Measurements from ENCODE around the gene PCDHA7.
A peak's percentile ranks its signal among the peaks of the same experiment; 100 is the strongest.
"Not testable (repeated sequence)": the region's sequence is repeated elsewhere in the genome, so short reads cannot be mapped to it uniquely, and the experiment has no call there.

PCDHA7 gene, protein sequence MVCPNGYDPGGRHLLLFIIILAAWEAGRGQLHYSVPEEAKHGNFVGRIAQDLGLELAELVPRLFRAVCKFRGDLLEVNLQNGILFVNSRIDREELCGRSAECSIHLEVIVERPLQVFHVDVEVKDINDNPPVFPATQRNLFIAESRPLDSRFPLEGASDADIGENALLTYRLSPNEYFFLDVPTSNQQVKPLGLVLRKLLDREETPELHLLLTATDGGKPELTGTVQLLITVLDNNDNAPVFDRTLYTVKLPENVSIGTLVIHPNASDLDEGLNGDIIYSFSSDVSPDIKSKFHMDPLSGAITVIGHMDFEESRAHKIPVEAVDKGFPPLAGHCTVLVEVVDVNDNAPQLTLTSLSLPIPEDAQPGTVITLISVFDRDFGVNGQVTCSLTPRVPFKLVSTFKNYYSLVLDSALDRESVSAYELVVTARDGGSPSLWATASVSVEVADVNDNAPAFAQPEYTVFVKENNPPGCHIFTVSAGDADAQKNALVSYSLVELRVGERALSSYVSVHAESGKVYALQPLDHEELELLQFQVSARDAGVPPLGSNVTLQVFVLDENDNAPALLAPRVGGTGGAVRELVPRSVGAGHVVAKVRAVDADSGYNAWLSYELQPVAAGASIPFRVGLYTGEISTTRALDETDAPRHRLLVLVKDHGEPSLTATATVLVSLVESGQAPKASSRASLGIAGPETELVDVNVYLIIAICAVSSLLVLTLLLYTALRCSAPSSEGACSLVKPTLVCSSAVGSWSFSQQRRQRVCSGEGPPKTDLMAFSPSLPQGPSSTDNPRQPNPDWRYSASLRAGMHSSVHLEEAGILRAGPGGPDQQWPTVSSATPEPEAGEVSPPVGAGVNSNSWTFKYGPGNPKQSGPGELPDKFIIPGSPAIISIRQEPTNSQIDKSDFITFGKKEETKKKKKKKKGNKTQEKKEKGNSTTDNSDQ

GRCh38 chr5:140833993-140834392 is at the start of gene PCDHA7:
TSS of gene PCDHA7 (plus strand) at chr5:140834269. CDS start at chr5:140834384, 115 bp downstream.
- no peak for DNase-seq

- no peak for DNase-seq
Observed at GRCh38 chr5:140785905-140786686, 48.0 kb upstream of the PCDHA7 start, which contains the start of gene PCDHA1. TSS of gene PCDHA1 (plus strand) at chr5:140786140.

DNA sequence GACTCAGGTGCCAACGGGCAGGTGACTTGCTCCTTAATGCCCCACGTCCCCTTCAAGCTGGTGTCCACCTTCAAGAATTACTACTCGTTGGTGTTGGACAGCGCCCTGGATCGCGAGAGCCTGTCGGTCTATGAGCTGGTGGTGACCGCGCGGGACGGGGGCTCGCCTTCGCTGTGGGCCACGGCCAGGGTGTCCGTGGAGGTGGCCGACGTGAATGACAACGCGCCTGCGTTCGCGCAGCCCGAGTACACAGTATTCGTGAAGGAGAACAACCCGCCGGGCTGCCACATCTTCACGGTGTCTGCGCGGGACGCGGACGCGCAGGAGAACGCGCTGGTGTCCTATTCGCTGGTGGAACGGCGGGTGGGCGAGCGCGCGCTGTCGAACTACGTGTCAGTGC is 46.6 kb upstream of the PCDHA7 start:
- DNase-seq, result not testable (repeated sequence)

GRCh38 chr5:140787849-140788504 is 46.1 kb upstream of the PCDHA7 start:
- DNase-seq, result not testable (repeated sequence)

DNA sequence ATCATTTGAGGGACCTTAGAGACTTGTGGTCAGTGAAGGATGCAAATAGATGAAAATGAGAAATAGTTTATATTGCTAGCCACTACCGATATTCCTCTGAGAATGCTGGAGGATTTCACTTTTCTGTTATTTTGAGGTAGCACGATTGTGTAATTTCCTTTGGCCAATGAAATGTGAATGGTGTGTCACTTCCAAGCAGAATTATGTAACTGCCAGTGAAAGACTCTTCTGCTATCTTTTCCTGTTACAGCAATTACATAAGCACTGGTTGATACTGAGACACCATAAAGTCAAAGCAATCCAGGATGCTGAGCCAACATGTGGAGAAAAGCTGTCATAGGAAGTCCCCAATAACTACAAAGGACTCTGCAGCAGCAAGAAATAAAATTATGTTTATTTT is 43.0 kb upstream of the PCDHA7 start:
- no peak for DNase-seq

- DNase-seq, result peak; percentile 37 to 42
Observed at GRCh38 chr5:140794595-140795258, 39.3 kb upstream of the PCDHA7 start, which contains the start of gene PCDHA2. TSS of gene PCDHA2 (plus strand) at chr5:140794852.

- peak; percentile 36 to 53 for DNase-seq
Observed at GRCh38 chr5:140795259-140795641, 38.8 kb upstream of the PCDHA7 start.

DNA sequence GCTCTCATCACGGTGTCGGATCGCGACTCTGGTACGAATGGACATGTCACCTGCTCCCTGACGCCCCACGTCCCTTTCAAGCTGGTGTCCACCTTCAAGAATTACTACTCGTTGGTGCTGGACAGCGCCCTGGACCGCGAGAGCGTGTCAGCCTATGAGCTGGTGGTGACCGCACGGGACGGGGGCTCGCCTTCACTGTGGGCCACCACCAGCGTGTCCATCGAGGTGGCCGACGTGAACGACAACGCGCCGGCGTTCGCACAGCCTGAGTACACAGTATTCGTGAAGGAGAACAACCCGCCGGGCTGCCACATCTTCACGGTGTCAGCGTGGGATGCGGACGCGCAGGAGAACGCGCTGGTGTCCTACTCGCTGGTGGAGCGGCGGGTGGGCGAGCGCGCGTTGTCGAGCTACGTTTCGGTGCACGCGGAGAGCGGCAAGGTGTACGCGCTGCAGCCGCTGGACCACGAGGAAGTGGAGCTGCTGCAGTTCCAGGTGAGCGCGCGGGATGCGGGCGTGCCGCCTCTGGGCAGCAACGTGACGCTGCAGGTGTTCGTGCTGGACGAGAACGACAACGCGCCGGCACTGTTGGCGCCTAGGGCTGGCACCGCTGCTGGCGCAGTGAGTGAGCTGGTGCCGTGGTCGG is 37.9 kb upstream of the PCDHA7 start:
- not testable (repeated sequence) for DNase-seq

- DNase-seq, result no peak
Observed at GRCh38 chr5:140796718-140797095, 37.4 kb upstream of the PCDHA7 start.

- no peak for DNase-seq
Observed at GRCh38 chr5:140800816-140801493, 33.1 kb upstream of the PCDHA7 start, which contains the start of gene PCDHA3. TSS of gene PCDHA3 (plus strand) at chr5:140801057.

- DNase-seq, result no peak
Observed at GRCh38 chr5:140801494-140801841, 32.6 kb upstream of the PCDHA7 start.

- not testable (repeated sequence) for DNase-seq
Observed at GRCh38 chr5:140802381-140802780, 31.7 kb upstream of the PCDHA7 start.

DNA sequence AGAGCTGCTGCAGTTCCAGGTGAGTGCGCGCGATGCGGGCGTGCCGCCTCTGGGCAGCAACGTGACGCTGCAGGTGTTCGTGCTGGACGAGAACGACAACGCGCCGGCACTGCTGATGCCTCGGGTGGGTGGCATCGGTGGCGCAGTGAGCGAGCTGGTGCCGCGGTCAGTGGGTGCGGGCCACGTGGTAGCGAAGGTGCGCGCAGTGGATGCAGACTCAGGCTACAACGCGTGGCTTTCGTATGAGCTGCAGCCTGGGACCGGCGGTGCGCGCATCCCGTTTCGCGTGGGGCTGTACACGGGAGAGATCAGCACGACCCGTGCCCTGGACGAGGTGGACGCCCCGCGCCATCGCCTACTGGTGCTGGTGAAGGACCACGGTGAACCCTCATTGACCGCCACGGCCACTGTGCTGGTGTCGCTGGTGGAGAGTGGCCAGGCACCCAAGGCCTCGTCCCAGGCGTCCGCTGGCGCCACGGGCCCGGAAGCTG is 31.2 kb upstream of the PCDHA7 start:
- no peak for DNase-seq

DNA sequence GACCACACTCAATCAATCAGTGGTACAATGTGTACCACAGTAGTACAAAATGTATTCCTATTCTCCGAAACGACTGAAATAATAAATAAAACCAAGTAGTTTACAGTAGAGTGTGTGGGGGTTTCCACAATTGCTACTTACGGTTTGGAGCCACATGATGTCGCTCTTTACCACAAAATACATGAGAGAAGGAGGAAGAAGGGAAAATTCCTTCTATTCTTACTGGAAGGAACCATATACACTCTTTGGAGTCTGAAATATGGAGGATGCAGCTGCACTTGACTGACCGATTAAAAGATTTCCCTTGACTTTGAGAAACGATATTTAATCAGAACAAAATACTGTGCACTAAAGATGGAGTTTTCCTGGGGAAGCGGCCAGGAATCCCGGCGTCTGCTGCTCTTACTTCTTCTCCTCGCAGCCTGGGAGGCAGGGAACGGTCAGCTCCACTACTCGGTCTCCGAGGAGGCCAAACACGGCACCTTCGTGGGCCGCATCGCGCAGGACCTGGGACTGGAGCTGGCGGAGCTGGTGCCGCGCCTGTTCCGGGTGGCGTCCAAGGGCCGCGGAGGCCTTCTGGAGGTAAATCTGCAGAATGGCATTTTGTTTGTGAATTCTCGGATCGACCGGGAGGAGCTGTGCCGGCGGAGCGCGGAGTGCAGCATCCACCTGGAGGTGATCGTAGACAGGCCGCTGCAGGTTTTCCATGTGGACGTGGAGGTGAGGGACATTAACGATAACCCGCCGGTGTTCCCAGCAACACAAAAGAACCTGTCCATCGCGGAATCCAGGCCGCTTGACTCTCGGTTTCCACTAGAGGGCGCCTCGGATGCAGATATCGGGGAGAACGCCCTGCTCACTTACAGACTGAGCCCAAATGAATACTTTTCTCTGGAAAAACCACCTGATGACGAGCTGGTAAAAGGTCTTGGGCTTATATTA is 27.0 kb upstream of the PCDHA7 start, which contains the start of gene PCDHA4:
Gene PCDHA4 (plus strand): TSS at position 235 of the 942 bp plus-strand sequence.
- DNase-seq, result no peak

GRCh38 chr5:140808241-140808888 is 25.7 kb upstream of the PCDHA7 start:
- not testable (repeated sequence) for DNase-seq

DNA sequence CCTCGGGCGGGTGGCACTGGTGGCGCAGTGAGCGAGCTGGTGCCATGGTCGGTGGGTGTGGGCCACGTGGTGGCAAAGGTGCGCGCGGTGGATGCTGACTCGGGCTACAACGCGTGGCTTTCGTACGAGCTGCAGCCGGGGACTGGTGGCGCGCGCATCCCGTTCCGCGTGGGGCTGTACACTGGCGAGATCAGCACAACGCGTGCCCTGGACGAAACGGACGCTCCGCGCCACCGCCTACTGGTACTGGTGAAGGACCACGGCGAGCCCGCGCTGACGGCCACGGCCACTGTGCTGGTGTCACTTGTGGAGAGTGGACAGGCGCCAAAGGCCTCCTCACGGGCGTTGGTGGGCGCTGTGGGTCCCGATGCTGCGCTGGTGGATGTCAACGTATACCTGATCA is 25.2 kb upstream of the PCDHA7 start:
- DNase-seq, result no peak

DNA sequence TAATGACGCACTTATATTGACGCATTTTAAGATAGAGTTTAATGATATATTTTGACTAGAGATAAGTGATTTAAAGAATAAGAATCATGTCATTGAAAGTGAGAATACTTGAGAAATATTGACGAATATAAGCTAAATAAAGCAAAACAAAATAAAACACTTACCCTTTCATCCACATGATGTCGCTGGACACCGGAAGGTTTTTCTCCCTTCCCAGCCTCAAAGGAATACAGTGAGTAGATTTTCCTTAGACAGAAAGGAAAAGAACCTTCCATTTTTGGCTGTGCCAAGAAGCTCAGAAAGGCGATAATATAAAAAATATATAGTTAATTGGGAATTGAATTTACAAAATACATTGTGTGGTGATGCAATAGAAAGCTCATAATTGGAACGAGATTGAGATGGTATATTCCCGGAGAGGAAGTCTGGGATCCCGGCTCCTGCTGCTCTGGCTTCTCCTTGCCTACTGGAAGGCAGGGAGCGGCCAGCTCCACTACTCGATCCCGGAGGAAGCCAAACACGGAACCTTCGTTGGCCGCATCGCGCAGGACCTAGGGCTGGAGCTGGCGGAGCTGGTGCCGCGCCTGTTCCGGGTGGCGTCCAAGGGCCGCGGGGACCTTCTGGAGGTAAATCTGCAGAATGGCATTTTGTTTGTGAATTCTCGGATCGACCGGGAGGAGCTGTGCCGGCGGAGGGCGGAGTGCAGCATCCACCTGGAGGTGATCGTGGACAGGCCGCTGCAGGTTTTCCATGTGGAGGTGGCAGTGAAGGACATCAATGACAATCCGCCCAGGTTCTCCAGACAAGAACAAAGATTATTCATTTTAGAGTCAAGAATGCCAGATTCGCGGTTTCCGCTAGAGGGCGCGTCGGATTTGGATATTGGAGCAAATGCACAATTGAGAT is 12.4 kb upstream of the PCDHA7 start, which contains the start of gene PCDHA5:
Gene PCDHA5 (plus strand): TSS at position 239 of the 906 bp plus-strand sequence.
- DNase-seq, result no peak

Data from NCI-H1930 (cell line).